ENCODE data around the gene CDC7. TPM values are rescaled to one million over a fixed set of nuclear protein-coding genes. Genes with fewer than 3 reads are reported as not detected.

CDC7 gene
- total and polyA plus RNA-seq, 2 experiments from 2014 or later: 26.6 to 44.0 TPM

DNA sequence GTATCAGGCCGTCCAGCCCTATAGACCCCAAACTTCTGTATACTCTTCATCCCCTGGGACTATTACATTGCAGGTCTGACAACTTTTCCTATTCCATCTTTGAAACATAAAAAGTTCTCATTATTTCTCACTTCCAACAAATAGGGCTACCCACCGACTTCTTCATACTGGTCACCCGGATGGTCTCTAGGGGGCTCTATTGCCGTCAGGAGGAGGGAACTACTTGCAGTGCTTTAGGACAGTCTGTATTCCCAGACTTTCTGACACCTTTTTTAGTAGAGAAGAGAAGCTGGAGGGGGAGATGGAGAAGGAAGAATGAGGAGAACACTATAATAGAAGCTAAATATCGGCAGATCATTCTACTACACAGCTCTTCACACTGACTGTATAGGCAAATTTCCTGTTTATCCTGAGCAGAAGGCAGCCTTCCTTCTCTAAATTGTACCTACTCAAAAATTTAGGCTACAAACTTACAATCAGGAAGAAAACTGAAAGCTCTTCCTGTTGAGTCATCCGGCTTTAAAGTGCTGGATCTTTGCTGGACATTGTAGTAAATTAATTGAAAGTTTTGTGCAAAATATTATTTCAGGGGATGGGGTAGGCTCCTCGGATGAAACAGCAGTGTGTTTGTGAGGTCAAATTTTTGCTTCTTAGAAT, 54.6 kb downstream of the CDC7 start (continued):
- TF ChIP-seq ZNF462 (CRISPR knock-in tag; IDR thresholded peaks at IDR 0.05) (no peak), EZH2 (IDR thresholded peaks at IDR 0.05; ENCODE audit: low read depth, unreplicated experiment) (no peak)

DNA sequence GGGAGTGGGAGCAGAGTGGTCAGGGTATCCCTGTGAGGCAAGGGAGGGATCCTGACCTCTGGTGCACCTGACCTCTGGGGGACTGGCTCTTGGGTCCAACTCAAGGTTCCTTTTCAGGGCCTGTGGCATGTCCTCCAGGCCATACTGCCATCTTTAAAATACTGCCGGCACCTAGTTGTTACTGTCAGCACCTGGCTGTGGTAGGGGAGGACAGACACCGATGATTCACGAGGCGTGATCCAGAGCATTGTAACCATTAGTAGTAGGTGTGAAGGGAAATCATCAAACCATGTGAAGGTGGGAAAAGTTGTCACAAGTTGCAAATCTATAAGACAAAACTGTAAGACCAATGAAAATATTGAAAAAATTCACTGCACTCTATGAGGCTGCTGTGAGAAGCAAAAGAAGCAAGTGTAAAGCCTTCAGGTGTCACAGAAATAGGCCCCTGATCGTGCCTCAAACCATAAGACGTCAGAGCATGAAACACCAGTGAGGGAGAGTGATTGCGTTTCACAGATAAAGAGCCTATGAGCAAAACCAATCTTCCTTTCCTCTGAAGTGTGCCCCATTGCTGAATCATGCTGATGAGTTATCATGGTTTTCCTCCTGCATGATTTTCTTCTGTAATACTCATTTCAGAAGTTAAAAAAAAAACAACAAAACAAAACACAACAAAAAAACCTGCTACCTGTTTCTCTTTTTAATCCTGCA, 55.3 kb downstream of the CDC7 start:
- no peaks in the 10 kb centered on the region; the same call in 2 of the 3 replicates for H3K9me3 Mint-ChIP-seq

More for the DNA sequence above, 55.3 kb downstream of the CDC7 start:
- peaks cover 3% of the 10 kb centered on the region; the same call in 2 of the 3 replicates for H3K4me1 Mint-ChIP-seq
- DNase-seq (ENCODE audit: low spot score) (no peak), ATAC-seq (no peak)
- no peak overlapping the region for H3K4me3 ChIP-seq
- H3K27ac Mint-ChIP-seq: no peak overlapping the region
- peak overlapping the region; percentile 33; the same call in 1 of the 2 replicates for H2AFZ ChIP-seq
- H3K27ac ChIP-seq (ENCODE audit: low read depth): no peak overlapping the region
- no peak overlapping the region for H3K4me3 Mint-ChIP-seq
- 0 out of 2 replicates have a peak, but pooled peaks cover 7% of the 10 kb centered on the region for H3K9me2 ChIP-seq (ENCODE audit: insufficient read depth)
- no peaks in the 10 kb centered on the region for H3K79me2 ChIP-seq (replicated peaks; ENCODE audit: insufficient read depth)
- no peaks in the 10 kb centered on the region for H3K27me3 ChIP-seq (ENCODE audit: insufficient read depth)
- H3K27me3 Mint-ChIP-seq (ENCODE audit: insufficient read depth, low read depth, poor library complexity): peaks cover 3% of the 10 kb centered on the region
- H3F3A ChIP-seq (replicated peaks; ENCODE audit: low read depth): no peaks in the 10 kb centered on the region
- no peaks in the 10 kb centered on the region for H3K4me1 ChIP-seq (ENCODE audit: insufficient read depth)
- no peak overlapping the region for H3K4me2 ChIP-seq
- no peaks in the 10 kb centered on the region for H3K36me3 Mint-ChIP-seq (ENCODE audit: low read depth)
- TF ChIP-seq ZNF114 (CRISPR knock-in tag; IDR thresholded peaks at IDR 0.05) (no peak), ZNF462 (CRISPR knock-in tag; IDR thresholded peaks at IDR 0.05) (no peak)
- no peaks in the 10 kb centered on the region for H3K36me3 ChIP-seq (ENCODE audit: insufficient read depth)
- no peaks in the 10 kb centered on the region for H4K20me1 ChIP-seq (replicated peaks; ENCODE audit: insufficient read depth)
